Caki2 (cell line): ENCODE measurements around the gene PRIM1. TPM values are rescaled to one million over a fixed set of nuclear protein-coding genes. Genes with fewer than 3 reads are reported as not detected.
"Not testable (repeated sequence)": the region's sequence is repeated elsewhere in the genome, so short reads cannot be mapped to it uniquely, and the experiment has no call there.

ENCODE experiments used
- DNase-seq: peaks from one replicate; pipeline ENCODE4 v3.0.0-alpha.2; 2015; ENCODE audit warnings: low read depth
- in situ Hi-C: cut with HindIII; loops from 2 replicates; pipeline ENCODE4 v1.10.0; 2016; ENCODE audit warnings: low sequenced_read_pairs, low pct_unique_long_range_greater_than_20kb, mixed read lengths
- total RNA-seq: library from RNA; depleted of rRNA; stranded (reverse); fragments of >200 nt; shearing (Covaris generic); gene quantifications from 2 replicates; pipeline ENCODE4 v1.2.3, GENCODE V29; 2014; ENCODE audit warnings: low replicate concordance; rRNA removed

The PRIM1 gene
- 18.7 and 26.0 TPM in 2 replicates for total RNA-seq

DNA sequence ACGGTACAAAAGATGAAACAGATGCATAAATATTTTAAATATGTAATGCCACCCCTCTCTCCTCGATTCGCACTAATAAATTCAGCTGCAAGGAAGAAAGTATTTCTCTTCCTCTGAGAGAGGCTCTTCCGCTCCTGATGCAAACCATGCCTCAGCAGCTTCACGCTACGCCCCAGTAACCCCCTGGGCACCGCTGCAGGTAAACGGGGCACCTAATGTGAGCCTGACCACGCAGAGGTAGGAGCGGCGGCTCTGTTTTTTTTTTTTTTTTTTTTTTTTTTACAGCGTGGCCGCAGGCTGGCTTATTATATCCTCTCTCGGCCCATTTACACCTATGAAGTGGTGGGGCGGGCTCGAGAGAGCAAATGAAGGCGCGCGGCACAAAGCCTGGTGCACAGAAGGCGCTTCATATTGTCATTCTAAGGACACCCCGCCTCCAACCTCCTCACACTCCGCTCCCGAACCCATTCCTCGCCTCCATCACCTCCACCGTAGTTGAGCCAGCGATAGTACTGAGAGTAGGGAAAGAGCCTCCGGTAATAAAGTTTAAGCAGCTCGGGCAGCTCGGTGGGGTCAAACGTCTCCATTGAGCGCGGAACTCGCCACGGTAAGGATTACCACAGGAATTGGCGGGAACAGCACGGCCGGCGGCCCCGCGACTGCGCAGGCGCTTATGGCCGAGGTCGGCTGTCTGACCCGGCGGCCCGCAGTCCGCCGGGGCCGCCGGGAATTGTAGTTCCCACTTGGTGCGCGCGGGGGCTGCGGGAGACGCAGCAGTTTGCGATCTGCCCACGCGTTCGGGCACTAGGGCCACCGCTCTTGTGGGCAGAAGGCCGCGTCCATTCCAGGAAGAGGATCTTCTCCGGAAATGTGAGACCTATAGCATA is at the start of gene PRIM1:
Gene PRIM1, minus strand, starts transcription at position 612 of the 887 bp plus-strand sequence. Its CDS starts 25 bp downstream, at position 587.
- in situ Hi-C loops = no loop called here
- peak; percentile 91 for DNase-seq

DNA sequence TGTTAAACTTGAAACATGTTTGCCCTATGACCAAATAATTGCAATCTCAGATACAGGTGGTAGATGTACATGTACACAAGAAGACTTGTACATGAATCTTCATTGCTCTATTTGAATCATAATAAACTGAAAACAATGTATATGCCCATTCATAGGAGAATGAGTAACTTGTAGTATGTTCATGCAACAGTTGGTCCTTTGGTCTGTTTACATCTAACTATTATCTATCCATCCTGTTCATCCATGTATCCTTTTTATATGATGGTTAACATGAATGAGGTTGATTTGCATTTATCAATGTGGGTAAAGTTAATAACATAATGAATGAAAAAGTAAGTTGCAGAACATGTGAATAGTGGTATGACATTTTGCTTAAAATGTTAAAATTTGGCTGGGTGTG is 48.1 kb upstream of the PRIM1 start:
- in situ Hi-C loops = no loop called here
- DNase-seq = no peak

DNA sequence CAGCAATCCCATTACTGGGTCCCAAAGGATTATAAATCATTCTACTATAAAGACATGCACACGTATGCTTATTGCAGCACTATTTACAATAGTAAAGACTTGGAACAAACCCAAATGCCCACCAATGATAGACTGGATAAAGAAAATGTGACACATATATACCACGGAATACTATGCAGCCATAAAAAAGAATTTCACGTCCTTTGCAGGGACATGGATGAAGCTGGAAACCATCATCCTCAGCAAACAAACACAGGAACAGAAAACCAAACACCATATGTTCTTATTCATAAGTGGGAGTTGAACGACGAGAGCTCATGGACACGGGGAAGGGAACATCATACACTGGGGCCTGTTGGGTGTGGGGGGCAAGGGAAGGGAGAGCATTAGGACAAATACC is 47.2 kb upstream of the PRIM1 start:
- DNase-seq, in situ Hi-C loops: not testable (repeated sequence)

DNA sequence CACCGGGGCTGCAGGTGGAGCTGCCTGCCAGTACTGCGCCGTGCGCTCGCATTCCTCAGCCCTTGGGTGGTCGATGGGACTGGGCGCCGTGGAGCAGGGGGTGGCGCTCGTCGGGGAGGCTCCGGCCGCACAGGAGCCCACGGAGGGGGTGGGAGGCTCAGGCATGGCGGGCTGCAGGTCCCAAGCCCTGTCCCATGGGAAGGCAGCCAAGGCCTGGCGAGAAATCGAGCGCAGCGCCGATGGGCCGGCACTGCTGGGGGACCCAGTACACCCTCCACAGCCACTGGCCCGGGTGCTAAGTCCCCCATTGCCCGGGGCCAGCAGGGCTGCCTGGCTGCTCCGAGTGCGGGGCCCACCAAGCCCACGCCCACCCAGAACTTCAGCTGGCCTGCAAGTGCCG is 43.7 kb upstream of the PRIM1 start:
- DNase-seq, in situ Hi-C loops: not testable (repeated sequence)

DNA sequence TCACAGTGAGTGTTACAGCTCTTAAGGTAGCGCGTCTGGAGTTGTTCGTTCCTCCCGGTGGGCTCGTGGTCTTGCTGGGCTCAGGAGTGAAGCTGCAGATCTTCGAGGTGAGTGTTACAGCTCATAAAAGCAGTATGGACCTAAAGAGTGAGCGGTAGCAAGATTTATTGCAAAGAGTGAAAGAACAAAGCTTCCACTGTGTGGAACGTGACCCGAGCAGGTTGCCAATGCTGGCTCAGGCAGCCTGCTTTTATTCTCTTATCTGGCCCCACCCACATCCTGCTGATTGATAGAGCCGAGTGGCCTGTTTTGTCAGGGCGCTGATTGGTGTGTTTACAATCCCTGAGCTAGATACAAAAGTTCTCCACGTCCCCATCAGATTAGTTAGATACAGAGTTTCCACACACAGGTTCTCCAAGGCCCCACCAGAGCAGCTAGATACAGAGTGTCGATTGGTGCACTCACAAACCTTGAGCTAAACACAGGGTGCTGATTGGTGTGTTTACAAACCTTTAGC is 43.0 kb upstream of the PRIM1 start:
- DNase-seq, in situ Hi-C loops: not testable (repeated sequence)

DNA sequence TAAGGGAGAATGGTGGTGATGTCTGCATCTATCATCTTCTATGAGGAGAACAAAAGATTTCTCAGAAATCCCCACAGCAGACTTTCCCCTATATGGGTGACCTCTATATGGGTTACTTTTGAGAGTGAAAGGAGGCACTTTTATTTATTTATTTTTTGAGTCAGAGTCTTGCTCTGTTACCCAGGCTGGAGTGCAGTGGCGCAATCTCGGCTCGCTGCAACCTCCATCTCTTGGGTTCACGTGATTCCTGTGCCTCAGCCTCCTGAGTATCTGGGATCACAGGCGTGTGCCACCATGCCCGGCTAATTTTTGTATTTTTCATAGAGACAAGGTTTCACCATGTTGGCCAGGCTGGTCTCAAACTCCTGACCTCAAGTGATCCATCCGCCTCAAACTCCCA is 41.0 kb upstream of the PRIM1 start:
- DNase-seq, in situ Hi-C loops: not testable (repeated sequence)

DNA sequence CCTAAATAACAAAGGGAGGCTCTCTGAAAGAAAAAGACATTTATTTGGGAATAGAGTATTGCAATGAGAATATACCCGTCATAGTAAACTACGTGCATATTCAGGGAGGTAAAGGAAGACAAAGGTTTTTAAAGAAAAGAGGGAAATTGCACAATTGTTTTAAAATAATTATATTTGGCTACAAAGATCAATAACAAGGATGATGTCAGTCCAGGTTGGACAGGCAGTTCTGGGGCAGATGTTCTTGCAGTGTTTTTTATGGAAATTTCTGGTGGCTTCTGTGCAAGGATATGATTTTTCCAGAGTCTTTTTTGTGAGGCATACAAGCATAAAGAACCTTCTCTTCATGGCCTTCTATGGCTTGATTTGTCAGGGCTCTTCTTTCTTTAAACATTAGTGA is 40.6 kb upstream of the PRIM1 start:
- in situ Hi-C loops = no loop called here
- no peak for DNase-seq

DNA sequence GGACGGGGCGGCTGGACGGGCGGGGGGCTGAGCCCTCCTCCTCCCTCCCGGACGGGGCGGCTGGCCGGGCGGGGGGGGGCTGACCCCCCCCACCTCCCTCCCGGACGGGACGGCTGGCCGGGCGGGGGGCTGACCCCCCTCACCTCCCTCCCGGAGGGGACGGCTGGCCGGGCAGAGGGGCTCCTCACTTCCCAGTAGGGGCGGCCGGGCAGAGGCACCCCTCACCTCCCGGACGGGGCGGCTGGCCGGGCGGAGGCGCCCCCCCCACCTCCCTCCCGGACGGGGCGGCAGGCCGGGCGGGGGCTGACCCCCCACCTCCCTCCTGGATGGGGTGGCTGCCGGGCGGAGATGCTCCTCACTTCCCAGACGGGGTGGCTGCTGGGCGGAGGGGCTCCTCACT is 37.3 kb upstream of the PRIM1 start:
- DNase-seq, in situ Hi-C loops: not testable (repeated sequence)

DNA sequence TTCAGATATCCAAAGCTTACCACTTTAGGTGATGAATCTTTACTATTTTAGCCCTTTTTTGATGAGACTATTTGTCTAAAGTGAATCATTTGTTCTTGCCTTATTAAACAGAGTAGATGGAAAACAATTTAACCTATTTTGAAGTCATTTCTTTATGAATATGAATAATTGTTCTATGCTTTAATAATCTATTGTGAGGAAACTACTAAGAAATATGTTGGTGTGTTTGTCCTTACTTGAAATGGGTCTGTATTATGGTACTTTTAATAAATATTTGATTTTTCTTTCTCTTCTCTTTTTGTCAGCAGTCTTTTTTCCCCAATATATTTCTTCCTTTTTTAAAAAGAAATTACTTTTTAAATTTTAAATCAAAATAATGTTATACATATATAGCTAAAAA is 35.4 kb upstream of the PRIM1 start:
- DNase-seq = no peak
- in situ Hi-C loops = no loop called here

DNA sequence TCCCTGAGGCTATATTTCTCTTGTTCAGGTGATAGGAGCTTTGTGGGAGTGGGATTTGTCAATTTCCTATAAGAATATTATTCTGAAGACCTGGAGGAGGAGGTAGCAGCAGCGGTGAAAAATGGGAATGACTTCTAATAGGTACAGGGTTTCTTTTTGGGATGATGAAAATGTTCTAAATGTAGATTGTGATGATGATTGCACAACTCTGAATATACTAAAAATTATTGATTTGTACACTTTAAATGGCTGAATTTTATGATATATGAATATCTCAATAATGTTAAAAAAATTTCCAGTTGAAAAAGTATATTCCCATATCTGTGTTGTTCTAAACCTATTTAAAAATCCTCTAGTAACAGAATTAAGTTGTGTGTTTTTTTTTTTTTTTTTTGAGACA is 33.8 kb upstream of the PRIM1 start:
- no peak for DNase-seq
- in situ Hi-C loops = no loop called here

DNA sequence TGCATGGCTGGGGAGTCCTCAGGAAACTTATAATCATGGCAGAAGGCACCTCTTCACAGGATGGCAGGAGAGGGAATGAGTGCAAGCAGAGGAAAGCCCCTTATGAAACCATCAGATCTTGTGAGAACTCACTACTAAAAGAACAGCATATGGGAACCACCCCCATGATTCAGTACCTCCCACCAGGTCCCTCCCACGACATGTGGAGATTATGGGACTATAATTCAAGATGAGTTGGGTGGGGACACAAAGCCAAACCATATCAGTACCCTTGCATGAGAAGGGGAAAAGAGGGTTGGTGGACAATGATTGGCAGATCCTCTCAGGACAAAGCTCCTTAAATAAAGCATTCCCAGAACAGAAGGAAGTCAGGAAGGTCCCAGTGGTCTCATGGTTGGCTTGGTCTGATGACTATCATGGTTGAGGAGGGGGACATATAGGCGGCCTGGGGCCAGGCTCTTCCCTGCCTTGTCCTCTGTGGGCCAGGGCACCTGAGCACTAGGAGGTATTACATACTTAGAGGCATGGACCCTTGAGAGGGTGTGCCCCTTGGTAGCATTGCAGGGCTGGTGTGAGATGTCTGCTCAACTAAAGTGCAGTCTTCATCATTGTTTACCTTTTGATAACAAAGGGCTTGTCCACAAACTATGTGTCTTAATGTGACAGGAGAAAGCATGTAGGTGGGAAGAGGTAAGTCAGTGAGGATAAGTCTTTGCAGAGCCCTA is 33.2 kb upstream of the PRIM1 start:
- DNase-seq = no peak
- in situ Hi-C loops = no loop called here

DNA sequence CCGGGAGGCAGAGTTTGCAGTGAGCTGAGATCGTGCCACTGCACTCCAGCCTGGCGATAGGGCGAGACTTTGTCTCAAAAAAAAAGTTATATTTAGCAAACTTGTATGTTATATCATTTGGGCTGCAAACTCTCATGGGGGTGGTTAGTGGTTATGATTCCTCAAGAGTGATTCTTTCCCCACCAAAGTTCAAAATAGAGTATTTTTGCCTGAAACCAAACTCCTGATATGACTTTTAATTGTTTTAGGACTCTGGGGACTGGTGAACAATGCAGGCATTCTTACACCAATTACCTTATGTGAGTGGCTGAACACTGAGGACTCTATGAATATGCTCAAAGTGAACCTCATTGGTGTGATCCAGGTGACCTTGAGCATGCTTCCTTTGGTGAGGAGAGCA is 29.6 kb upstream of the PRIM1 start:
- DNase-seq = no peak
- in situ Hi-C loops = no loop called here

DNA sequence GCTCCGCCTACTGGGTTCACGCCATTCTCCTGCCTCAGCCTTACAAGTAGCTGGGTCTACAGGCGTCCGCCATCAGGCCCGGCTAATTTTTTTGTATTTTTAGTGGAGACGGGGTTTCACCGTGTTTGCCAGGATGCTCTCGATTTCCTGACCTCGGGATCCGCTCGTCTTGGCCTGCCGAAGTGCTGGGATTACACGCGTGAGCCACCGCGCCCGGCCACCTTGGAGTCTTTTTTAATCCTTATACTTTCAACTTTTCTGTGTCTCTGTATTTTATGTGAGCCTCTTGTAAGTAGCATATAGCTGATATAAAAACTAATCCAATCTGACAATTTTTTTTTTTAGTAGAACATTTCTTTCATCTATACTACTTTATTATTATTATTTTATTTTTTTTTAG is 26.6 kb upstream of the PRIM1 start:
- DNase-seq = no peak
- in situ Hi-C loops = no loop called here

DNA sequence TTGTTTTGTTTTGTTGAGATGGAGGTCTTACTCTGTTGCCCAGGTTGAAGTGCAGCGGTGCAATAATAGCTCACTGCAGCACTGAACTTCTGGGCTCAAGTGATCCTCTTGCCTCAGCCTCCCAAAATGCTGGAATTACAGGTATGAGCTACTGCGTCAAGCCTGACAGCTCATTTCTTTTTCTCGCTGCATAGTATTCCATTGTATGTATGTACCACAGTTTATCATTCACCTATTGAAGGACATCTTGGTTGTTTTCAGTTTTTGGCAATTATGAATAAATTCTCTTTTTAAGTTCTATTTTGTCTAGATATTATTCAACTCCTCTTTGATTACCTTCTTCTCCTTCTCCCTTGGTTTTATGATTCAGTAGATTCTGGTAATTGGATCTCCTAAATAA is 24.5 kb upstream of the PRIM1 start:
- in situ Hi-C loops = no loop called here
- no peak for DNase-seq

DNA sequence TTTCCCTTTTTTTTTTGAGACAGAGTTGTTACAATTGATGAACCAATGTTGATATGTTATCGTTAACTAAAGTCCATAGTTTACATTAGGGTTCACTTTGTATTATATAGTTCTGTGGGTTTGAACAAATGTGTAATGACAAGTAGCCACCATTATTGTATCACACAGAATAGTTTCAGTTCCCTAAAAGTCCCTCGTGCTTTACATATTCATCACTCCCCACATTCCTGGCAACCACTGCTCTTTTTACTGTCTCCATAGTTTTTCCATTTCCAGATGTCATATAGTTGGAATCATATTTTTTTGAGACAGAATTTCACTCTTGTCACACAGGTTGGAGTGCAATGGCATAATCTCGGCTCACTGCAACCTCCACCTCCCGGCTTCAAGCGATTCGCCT is 23.5 kb upstream of the PRIM1 start:
- in situ Hi-C loops = no loop called here

DNA sequence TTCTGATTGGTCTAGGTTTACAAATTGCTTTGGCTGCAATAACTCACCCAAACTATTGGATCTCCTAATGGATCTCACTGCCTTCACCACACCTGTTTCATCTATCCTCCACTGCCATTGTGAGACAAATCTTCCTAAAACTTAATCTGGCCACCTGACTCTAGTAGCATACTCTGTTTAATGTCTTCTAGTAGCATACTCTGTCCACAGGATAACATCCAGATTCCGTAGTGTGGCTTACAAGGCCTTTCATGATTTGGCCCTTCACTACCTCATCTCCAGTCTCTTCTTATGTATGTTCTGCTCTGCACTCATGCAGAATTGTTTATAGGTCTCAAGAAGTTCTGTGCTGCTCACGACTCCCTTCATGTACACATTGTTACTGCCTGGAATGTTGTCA is 21.0 kb upstream of the PRIM1 start:
- DNase-seq = no peak
- in situ Hi-C loops = no loop called here

More for the DNA sequence above, 23.5 kb upstream of the PRIM1 start:
- DNase-seq = no peak

DNA sequence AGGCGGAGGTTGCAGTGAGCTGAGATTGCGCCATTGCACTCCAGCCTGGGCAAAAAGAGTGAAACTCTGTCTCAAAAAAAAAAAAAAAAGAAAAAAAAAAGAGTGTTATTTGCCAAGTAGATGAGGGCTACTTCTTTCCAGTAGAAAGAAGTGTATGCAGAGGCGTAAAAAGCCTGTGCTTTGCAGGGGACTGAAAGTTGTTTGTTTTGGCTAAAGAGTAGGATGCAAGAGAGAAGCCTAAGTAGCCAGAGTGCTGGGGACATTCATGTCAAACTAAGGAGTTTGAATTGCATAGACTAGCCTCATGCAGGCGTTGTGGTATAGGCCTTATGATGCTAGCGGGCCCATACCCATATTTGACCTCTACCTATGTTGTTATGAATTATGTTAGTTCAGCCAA is 20.5 kb upstream of the PRIM1 start:
- in situ Hi-C loops = no loop called here
- DNase-seq = no peak

DNA sequence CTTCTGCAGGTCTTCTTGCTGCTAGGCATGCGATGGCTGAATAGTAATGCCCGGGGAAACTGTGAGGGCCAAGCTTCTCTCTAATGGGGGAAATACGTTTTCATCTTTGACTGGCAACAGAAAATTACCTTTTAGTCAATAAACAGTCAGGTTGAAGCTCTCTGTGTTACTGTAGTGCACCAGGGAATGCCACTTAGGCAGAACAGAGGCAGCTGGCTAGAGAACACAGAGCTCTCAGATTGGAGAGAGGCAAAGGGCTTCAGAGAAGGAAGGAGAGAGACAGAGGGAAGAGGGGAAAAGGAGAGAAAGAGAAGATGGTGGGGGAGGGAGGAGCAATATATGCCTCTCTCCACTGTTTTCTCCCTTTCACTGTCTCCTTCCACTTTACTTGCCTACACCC is 17.7 kb upstream of the PRIM1 start:
- no peak for DNase-seq
- in situ Hi-C loops = no loop called here

DNA sequence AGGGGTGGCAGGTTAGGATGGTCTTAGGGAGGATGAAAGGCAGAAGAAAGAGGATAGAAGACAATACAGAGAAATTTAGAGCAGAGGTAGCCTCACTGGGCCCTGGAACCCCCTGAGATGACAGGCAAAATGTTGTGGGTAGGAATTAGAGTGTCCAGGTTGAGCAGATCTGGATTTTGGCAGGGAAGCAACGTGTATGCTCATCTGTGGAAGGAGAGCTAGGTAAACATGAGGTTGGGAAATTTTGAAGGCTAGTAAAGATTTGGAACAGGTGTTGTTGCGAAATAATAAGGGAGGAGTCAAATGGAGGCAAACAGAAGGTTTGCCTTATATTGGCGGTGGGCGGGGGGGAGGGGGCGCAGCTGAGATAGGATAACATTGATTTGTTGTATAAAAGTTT is 16.3 kb upstream of the PRIM1 start:
- in situ Hi-C loops = no loop called here
- no peak for DNase-seq
